Fibroblast of skin of left biceps (primary cell): Measurements from ENCODE around the gene GAMT.
A peak's percentile ranks its signal among the peaks of the same experiment; 100 is the strongest.

Experiments
- DNase-seq, 2 experiments: peaks; one replicate each; pipeline ENCODE4 v3.0.0-alpha.2; 2013; ENCODE audit warnings: low read depth in 2 of 2

The GAMT gene

DNA sequence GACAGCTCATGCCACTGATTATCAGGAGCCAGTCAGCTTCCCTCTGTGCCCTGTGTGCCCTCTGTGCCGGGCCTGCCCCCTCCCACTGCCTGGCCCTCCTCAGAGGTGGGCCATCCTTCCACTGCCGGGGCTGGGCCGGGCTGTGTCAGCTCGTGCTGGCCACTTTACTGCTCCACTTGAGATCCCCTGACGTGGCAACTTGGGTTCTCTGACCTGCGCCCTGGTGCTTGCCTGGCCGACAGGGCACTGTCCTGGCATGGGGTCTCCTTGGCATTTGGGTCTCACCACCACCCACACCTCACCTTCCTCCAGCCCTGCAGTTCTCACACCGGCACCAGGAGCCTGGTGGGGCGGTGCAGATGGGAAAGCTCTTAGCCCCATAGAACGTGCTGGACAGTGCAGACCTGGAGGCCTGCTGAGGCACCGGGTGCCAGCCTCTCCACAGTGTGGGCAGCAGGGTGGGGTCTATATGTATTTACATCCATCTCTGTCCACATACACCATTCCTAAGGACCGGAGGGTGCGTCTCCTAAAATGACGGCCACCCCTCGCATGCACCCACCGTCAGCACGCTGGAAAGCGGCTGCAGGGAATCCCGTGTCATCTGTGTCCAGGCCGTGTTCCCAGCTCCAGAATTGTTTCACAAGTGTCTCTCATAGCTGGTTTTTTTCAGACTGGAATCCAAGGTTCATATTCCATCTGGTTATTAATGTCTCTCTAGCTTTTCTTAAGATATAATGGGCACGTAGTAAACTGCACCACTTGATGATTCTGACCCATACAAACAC is 17.8 kb upstream of the GAMT start:
- DNase-seq = no peak

DNA sequence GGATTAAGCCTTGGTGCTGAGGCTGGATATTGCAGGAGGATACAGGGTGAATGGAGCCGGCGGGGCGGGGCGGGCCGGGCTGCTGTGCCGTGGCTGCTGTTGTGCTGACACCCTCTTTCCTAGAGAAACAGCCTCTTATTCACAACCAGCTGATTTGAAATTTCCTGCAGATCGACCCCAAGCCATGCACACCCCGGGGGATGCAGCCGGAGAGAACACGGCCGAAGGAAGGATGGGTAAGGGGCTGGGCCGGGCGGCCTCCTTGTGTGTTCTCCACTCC is 17.1 kb upstream of the GAMT start:
- no peak for DNase-seq

DNA sequence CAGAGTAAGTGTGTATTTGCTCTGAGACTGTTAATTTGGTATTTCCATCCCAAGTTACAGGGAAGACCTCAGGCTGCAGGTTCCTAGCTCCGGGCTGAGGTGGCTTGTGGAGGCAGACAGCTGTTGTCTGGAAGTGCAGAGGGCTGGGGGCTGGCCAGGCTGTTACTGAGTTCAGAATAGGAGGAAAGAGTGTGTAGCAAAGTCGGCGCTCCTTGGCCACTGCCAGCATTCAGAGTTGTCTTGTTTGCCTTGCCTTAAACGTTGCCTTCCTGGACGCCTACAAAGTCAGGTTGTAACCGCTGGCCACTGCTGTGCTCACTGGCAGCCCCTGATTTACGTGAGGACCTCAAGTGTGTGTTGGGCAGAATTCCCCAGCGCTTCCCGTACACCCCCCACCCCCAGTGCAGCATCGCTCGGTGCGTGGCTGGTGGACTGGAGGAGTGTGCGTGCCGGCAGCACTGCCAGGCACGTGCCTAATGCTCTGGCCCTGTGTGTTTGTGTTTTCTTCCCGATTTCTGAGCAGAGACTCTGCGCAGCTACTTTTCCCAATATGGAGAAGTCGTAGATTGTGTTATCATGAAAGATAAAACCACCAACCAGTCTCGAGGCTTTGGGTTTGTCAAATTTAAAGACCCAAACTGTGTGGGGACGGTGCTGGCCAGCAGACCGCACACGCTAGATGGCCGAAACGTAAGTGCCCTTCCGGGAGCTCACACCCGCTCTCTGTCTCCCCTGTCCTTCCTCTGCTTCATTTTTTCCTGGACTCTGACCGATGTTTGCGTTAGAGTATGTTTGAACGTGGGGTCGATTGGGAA is 16.5 kb upstream of the GAMT start:
- no peak for DNase-seq

DNA sequence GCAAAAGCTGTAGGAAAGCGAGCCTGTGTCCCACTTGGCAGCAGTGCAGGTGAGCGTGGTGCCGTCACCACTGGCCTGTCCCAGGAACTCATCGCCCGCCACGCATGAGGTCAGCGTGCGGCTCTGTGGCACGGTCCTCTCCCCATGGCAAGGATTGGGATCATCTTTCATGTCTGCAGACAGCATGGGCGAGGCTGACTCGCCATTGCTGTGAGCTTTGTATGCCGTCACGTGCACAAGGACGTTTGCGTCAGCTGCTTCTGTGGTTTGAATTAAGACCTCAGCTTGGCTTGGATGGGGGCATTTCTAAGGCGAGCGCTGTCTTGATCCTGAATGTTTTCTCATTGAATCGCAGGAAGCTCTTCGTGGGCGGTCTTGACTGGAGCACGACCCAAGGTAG is 15.8 kb upstream of the GAMT start:
- no peak for DNase-seq

DNA sequence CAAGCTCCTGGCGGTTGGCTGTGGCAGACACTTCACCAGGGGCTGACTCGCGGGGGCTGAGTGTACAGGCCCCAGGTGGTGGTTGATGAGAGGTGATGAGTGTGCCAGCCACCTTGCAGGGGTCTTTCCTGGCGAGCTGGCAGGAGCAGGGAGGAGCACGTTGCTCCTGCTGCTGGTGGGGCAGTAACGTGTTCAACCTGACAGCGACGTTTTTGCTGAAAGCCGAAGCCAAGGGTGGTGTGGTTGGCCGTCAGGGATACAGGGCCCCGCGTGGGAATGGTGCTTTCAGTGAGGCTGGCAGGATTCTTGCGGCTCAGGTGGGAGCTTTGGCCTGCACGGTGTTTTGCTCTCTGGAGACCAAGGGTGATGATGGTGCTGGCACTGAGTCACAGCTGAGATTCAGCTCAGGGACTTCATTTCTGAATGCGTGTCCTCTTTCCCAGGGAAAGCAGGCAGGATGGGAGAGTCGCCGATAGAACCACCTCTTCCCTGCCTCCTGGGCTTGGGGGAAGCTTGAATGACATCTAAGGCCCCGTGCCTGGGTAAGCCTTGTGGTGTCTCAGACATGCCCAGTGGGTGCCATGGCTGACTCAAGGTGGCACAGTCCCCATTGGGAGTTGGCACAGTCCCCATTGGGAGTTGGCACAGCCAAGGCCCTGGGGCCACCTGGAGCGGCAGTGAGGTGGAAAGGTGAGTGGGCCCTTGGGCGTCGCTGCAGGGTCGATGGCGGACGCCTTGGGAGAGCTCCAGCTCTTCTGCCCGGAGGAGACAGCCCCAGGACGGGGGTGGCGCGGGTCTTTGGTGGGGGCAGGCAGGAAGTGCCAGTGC is 14.9 kb upstream of the GAMT start:
- no peak for DNase-seq

DNA sequence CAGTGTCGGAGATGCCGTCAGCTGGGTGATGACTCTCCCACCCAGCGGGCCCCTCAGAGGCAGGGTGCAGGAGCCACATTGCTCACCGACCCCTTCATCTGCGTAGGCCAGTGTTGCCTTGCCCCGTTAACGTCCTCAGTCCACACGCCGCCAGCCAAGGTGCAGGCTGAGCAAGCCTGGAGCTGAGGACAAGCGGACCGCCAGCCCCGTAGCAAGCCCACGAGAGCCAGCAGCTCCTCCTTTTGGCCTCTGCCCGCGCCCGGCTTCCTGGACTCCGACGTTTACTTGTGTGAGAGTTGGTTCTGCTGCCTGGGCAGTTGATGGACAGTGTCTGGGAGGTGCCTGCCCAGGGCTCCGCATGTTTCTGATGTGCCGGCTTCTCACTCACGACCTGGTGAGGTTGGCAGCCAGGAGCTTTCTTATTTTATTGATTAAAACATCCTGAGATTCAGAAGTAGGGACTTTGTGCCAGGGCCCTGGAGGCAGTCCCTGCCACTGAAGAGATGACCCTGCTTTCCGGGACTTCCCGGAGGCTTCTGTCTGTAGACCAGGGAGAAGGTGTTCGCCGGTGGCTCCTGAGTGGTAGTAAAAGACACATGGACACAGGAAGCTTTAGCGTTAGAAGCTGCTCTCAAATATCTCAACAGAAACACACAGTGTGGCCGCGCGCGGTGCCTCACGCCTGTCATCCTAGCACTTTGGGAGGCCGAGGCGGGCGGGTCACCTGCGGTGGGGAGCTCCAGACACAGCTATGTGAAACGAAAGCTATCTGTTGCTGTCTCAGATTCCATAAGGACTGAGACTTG is 11.9 kb upstream of the GAMT start:
- no peak for DNase-seq

DNA sequence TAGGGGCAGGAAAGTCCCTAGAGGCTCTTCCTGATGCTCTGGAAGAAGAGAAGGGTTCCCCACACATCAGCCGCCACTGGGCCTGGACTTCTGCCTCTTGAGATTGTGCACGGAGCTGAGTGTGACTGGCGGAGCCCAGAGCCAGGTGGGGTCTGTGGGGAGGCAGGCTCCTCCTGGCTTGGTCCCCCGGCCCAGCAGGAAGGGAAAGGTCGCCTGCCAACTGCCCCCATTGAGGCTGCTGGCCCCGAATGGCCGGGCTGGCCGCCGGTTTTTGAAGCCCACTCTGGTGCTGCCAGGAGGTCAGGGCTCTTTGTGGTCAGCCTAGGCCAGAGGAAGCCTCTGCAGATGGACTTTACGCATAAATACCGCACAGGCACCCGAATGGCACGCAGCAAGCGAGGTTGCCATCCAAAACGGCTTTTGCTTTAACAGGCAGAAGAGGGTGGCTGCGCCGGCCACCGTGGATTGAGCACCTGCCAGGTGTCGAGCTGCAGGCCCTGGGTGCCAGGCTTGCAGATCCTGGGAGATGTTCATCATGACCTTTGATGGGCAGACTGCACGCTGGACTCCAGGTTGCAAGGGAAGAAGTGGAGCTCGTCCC is 11.1 kb upstream of the GAMT start:
- no peak for DNase-seq

DNA sequence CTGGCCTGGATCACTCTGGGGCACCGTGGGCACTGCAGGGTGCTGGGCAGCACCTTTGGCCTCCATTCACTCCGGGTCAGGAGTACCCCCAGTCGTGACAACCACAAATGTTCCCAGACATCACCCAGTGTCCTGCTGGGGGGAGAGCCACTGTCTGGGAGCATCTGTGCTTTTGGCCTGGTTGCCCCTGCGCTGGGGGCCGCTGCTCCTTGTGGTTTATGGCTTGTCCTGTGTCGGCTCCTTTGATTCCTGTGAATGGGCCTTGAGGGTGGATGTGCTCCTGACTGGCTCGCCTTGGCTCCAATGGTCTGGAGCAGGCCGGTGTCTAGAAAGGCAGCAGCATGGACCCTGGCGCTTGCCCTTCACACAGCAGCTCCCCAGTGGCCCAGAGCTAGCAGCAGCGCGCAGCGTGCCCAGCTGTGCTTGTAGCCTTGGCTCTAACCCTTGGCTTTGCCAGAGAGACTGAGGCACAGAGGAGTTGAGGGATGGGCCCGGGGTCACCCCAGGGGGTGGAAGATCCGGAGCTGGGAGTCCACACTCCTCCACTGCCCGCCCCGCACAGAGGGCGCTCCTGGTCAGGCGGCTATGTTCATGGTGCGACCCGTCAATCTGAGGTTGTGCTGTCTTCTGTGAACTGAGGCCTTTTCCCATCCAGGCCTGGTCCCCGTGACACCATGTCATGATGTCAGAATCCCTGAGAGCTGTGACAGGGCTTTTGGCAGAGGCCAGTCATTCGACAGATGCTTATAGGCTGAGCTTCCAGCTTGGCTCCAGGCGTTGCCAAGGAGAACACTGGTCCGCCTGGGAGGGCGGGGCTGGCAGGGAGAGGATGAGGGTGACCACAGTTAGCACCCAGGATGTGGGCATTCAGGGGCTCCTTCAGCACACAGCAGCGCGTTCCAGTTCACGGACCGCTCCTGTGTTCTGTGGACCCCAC is 10.2 kb upstream of the GAMT start:
- DNase-seq = no peak

DNA sequence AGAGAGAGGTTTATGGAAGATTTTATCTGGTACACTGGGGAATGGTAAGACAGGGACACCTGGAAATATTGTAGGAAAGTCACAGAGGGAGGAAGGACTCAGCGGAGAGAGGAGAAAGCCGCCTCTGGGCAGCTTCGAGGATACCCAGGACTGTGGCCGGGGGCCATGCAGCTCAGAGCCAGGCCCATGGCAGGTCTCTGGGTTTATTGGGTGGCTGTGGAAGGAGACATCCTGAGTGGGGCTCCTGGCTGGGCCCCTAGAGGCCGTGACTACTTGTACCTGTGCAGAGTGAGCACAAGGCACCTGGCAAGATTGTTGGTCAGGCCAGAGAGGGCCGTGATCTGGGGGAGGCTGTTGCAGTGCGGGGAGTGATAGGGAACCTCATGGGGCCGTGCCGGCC is 9.4 kb upstream of the GAMT start:
- no peak for DNase-seq

DNA sequence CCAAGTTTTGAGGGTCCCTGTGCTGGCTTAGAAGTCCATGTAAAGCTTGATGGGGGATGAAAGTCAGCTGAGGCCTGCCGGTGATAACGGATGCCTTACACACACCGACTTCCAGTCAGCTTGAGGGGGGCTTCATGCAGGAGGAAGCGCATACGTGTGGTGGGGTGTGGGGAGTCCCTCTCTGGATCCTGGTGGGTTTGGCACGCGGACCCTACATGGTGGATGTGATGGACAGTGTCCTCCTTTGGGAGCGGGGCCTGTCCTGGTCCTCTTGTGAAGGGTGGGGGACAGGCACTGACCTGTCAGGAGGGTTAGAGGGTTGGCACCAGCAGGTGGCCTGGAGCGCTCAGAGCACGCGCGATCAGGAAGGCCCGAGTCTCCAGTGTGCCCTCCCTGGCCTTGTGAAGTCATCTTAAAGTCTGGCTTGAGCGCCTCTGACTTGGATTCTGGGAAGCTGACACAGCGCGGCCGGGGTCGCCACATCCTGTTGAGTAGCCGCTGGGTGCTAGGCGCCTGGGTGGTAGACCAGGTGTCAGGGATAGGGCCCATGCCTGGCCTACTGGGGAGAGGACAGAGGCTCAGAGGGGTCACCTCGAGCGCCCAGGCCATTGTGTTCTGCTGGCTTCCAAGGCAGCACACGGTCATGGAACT is 8.9 kb upstream of the GAMT start:
- no peak for DNase-seq

DNA sequence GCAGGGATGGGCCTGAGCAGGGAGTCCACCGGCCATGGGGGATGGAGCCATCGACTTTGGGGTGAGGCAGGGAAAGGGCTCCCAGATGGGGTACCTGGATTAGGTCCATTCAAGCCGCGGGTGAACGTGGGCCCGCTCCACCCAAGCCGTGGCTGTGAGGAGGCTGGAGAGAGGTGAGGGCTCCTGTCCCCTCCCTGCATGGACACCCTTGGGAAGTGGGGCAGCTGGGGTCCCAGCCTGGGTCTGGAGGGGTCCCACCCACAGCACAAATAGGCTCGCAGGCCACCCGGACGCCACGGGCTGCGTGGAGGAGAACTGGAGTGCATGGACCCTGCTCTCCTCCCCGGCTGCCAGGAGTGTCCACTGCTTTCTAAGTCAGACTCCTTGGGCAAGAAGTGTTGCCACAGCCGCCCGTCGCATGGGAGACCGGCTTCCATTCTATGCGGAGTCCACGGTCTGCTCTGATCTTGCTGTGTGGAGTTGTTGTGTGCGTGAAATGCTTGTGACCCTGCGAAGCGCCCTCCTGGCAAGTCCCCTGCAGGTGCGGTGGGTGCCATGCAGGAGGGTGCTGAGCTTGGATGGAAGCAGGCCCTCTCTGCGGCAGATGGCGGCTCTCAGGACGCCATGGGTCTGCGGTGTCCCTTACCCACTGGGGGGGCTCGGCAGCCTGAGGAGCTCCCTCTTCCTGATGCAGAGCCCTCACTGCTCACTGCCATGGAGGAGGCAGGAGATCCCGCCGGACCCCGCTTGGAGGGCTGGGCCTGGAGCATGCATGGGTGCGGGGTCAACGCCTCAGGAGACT is 8.1 kb upstream of the GAMT start:
- no peak for DNase-seq

DNA sequence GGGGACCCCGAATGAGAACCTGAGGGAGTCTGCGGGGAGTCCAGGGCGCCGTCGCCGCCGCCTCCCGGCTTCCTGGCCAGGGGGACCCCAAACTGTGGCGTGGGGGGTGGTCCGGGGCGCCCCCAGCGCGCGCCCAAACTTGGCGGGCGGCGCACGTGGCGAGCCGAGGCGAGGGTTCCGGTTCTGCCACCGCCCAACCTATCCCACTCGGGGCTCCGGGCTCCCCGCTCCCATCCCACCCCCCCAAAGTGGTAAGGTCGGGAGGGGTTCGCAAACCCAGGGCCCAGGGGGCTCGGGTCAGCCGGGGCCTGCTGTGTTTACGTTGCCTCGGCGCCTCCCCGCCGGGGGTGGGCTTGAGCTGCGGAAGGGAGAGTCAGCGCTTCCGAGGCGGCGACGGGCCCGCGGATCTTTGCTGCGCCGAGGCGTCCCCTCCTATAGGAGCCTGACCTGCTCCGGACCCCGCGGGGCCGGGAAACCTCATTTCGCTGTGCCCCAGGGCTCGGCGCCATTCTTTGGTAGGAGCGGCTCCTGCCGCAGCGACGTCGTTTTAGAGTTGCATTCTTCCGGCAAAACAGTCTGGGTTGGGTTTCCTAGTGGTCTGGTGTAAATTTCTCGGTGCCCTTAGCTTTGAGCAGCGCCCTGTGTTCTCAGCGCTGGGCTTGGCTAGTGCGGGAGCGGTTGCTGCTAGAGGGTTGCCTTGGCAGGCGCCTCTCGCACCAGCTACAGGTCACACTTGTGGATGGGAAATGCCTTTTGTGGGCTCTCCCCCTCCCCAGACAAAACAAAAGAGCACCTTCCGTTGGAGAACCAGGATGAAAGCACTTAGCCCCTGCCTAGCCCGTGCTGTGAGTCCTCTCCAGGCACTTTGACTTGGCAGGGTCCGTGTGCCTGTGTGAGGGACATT is 7.2 kb upstream of the GAMT start:
- no peak for DNase-seq

DNA sequence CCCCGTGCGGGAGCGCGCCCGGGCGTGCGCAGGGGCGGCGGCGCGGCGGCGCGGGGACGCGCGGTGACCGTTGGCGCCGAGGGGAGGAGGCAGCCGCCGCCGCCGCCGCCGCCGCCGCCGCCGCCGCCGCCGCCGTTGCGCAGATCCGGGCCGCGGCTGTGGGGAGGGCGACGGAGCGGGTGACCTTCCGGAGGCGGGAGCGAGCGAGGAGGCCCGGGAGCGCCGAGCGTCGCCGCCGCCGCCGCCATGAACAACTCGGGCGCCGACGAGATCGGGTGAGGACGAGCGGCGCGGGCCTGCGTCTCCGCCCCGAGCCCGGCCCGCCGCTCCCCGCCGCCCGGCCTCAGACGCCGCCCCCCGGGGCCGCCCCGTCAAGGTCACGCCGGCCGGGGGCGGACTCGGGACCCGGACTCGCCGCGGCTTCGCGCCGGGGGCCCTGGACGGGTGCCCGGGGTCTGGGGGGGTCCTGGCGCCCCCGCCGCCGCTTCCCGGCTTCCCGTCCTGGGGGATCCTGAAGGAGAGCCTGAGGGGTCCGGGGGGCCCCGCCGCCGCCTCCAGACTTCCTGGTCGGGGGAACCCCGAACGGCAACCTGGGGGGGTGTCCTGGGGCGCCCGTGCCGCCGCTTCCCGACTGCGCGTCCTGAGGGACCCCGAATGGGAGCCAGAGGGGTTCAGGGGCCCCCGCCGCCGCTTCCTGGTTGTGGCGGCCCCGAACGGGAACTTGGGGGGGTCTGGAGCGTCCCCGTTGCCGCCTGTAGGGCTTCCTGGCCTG is 6.4 kb upstream of the GAMT start, which contains the start of gene DAZAP1:
Gene DAZAP1 (plus strand): TSS at position 59 of the 772 bp plus-strand sequence. CDS start 188 bp downstream, at position 247.
- DNase-seq = no peak

DNA sequence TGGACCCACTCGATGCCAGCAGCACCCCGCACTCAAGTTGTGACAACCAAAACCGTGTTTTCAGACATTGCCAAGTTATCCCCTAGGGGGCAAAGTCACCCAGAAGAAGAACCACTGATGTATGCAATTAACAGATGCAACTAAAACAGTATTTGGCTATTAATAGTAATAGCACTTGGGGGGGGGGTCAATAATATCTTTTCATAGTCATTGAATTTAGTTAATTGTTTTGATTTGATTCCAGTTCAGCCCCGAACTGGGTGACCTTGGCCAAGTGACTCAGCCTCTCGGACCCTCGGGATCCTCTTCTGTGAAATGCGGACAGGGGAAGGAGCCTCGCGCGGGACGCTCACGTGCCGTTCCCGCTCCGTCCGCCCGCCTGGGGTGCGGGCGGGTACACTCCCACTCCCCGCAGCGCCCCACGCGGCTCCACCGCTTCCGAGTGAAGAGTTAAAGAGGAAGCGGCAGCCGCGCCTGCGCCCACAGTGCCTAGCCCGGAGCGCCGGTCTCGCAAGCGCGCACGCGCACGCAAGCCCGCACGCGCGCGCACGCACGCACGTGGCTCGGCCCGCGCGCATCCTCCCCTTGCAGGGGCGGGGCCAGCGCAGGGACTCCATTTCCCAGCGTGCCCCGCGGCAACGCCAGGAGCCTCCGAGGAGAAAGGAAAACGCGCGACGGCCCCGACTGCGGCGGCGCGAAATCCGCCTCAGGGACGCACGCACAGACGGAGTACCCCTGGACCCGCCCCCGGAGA is 5.6 kb upstream of the GAMT start:
- peak; percentile 97 to 98 for DNase-seq

DNA sequence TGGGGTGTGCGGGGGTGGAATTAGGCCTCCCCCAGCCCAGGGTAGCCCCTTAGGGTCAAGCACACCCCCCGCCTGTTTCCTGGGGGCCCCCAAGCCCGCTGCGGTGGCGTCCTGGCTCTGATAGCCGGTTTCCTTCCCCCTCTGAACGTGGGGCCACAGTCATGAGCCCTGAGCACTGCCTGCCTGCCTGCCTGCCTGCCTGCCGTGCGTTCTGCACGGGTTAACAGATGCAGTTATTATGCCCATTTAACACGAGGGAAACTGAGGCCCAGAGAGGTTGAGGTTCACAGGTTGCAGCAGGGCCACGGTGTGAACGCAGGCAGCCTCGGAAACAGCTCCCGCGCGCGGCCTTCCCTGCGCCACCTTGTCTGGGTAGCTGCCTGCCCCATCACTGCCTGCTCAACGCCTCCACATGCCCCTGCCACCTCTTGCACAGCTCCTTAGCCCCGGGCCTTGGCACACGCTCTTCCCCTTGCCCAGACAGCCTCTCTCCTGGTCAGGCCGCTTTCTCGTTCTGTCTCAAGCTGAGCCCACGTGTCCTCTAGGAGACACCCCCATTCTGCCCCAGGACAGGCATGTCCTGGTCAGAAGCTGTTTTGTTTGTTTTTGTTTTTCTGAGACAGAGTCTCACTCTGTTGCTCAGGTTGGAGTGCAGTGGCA is 1.2 kb upstream of the GAMT start:
- no peak for DNase-seq

DNA sequence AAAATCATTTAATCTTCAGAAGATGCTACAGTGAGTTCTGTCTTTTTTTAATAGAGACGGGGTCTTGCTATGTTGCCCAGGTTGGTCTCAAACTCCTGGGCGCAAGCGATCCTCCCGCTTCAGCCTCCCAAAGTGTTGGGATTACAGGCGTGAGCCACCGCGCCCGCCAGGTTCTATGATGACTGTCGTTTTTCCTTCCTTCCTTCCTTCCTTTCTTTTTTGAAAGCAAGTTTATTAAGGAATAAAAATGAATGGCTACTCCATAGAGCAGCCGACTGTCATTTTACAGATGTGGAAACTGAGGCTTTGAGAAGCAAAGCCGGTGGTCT is 511 bp upstream of the GAMT start:
- no peak for DNase-seq
